ENCODE measurements around the gene KIAA0930. TPM values are rescaled to one million over a fixed set of nuclear protein-coding genes. Genes with fewer than 3 reads are reported as not detected.

Gene KIAA0930
- total RNA-seq (2012; rRNA removed) = 21.7 and 25.3 TPM in 2 replicates
- polyA plus RNA-seq (2012; rRNA removed) = 34.1 and 38.1 TPM in 2 replicates
- polyA plus RNA-seq (2012; cell fraction: cytosol; rRNA removed) = 45.7 and 62.0 TPM in 2 replicates
- 134 and 167 TPM in 2 replicates for polyA plus RNA-seq (2012; cell fraction: nucleus; rRNA removed; ENCODE audit: low replicate concordance)
- percentile 64 among the genes with signal in this experiment for Bru-seq, nascent RNA
- percentile 73 among the genes with signal in this experiment for BruChase-seq, experiment 1, labeled RNA remaining after a 6-hour chase
- BruChase-seq, experiment 2, labeled RNA remaining after a 2-hour chase = percentile 68 among the genes with signal in this experiment
- long read RNA-seq, full-length matches to known transcripts = 146 of 170 reads
- long read RNA-seq, partial matches to known transcripts = 7 of 170 reads
- long read RNA-seq, other reads (novel, unspliced or antisense) = 17 of 170 reads

- no TSS peak for BruUV-seq (replicated peaks)
- peaks cover 8% of the 10 kb centered on the region; the same call in 1 of the 2 replicates for H3K9me1 ChIP-seq (ENCODE audit: insufficient read depth, low read length)
- H3K9ac ChIP-seq (ENCODE audit: low read depth, low read length) = peak within 1 kb of the TSS; percentile 47
- H4K8ac ChIP-seq (ENCODE audit: low read depth in 2 of 2, low read length in 2 of 2) = peak within 1 kb of the TSS in 1 of 2 experiments; percentile 91; a peak in 3 of 4 replicates
- in situ Hi-C loops (cut with MboI; ENCODE audit: low sequenced_read_pairs) = no loop called here
- no peak within 1 kb of the TSS for H3K56ac ChIP-seq (ENCODE audit: extremely low read depth, insufficient read depth, low read length)
- peak within 1 kb of the TSS; percentile 15; the same call in 1 of the 2 replicates for H3K27ac ChIP-seq (ENCODE audit: insufficient read depth, low read length)
- H4K91ac ChIP-seq (ENCODE audit: insufficient read depth, low read depth, low read length) = peak within 1 kb of the TSS; percentile 65
- peak within 1 kb of the TSS; percentile 72 for H3K4ac ChIP-seq (ENCODE audit: low read depth, low read length)
- peak within 1 kb of the TSS; percentile 21; the same call in 1 of the 2 replicates for H3K18ac ChIP-seq (ENCODE audit: low read depth, low read length)
- H2AK5ac ChIP-seq (ENCODE audit: low read depth, low read length) = peak within 1 kb of the TSS; percentile 75; the same call in 1 of the 2 replicates
- peak within 1 kb of the TSS; percentile 14; the same call in 1 of the 2 replicates for H3K23ac ChIP-seq (ENCODE audit: low read depth, low read length)
- no peak within 1 kb of the TSS for H2BK5ac ChIP-seq (ENCODE audit: low read depth, low read length, poor library complexity, severe bottlenecking)
- CTCF ChIA-PET = interaction anchor here (0.5 kb wide), 1 partner anchor 253 kb away, joined by 3 read pairs; no protein-coding TSS in a partner anchor
- intact Hi-C loops (cut with micrococcal nuclease) = loop anchor here (2.0 kb wide), 1 partner anchor 28 kb away; no protein-coding TSS in a partner anchor
- peaks cover 5% of the 10 kb centered on the region; the same call in 1 of the 2 replicates for H3K4me1 ChIP-seq (ENCODE audit: control insufficient read depth, insufficient read depth, low read length)
- DNase-seq = peak; percentile 68
- H3K36me3 ChIP-seq (ENCODE audit: control insufficient read depth, insufficient read depth, low read length) = peaks cover 4% of the 10 kb centered on the region; the same call in 1 of the 2 replicates
- peak within 1 kb of the TSS; percentile 88 for H2AK9ac ChIP-seq (replicated peaks; ENCODE audit: low read depth, low read length, poor library complexity)
- no peaks in the 10 kb centered on the region for H3K27me3 ChIP-seq (ENCODE audit: control insufficient read depth, insufficient read depth, low read length)
- peaks cover 39% of the 10 kb centered on the region for H4K20me1 ChIP-seq (ENCODE audit: insufficient read depth, low read length)
- H3K9me3 ChIP-seq (ENCODE audit: control insufficient read depth, insufficient read depth, low read length) = no peaks in the 10 kb centered on the region
- peak within 1 kb of the TSS; percentile 92 for H3K4me3 ChIP-seq (ENCODE audit: insufficient read depth, low read depth, low read length)
- peak within 1 kb of the TSS; percentile 49; the same call in 1 of the 3 replicates for H2BK15ac ChIP-seq (ENCODE audit: low read depth, low read length)
- peak within 1 kb of the TSS; percentile 35 for H2BK20ac ChIP-seq (ENCODE audit: low read depth, low read length)
- H3K4me2 ChIP-seq (ENCODE audit: low read depth, low read length) = peak within 1 kb of the TSS; percentile 93
- H2AFZ ChIP-seq (replicated peaks; ENCODE audit: low read length, poor library complexity) = peak within 1 kb of the TSS; percentile 92
- POLR2A ChIA-PET (ENCODE audit: unreplicated experiment) = no interaction called here
- H3K79me1 ChIP-seq (ENCODE audit: low read depth in 1 of 2, low read length in 2 of 2) = peaks cover 18 to 39% of the 10 kb centered on the region in 2 experiments
- H4K5ac ChIP-seq (ENCODE audit: low read depth, low read length) = peak within 1 kb of the TSS; percentile 55; the same call in 1 of the 2 replicates
- peak; percentile 86 for ATAC-seq (ENCODE audit: low read depth)
- WGBS, 2 experiments (ENCODE audit: extremely low coverage in 2 of 2, insufficient read length in 1 of 2) = 0% methylated on average over 7 of the region's 66 CpGs; no CpG with 5 or more reads in 1 of the 2 experiments
- peak within 1 kb of the TSS; percentile 68 for H2BK120ac ChIP-seq (ENCODE audit: low read depth, low read length)
- dilution Hi-C loops (cut with HindIII; ENCODE audit: low sequenced_read_pairs, unreplicated experiment) = no loop called here
- 0 out of 2 replicates have a peak within 1 kb of the TSS, but pooled peaks have one; percentile 28 for H3K14ac ChIP-seq (replicated peaks; ENCODE audit: low read depth, low read length)
- TF ChIP-seq MAFK (IDR thresholded peaks at IDR 0.05; ENCODE audit: low read depth, low read length) (no peak), CHD1 (IDR thresholded peaks at IDR 0.05; ENCODE audit: low read depth, low read length) (no peak), CEBPB (IDR thresholded peaks at IDR 0.05; ENCODE audit: low read depth, low read length) (no peak), ELK1 (IDR thresholded peaks at IDR 0.05; ENCODE audit: borderline replicate concordance, low read depth, low read length) (no peak), NFE2L2 (IDR thresholded peaks at IDR 0.05; ENCODE audit: low read depth, low read length) (no peak), MXI1 (IDR thresholded peaks at IDR 0.05; ENCODE audit: borderline replicate concordance, low read depth, low read length) (no peak), FOS (IDR thresholded peaks at IDR 0.05; ENCODE audit: low read depth, low read length) (no peak), BHLHE40 (IDR thresholded peaks at IDR 0.05; ENCODE audit: low read depth, low read length) (no peak), POLR2A (IDR thresholded peaks at IDR 0.05; ENCODE audit: low read depth, low read length) (no peak), MAZ (IDR thresholded peaks at IDR 0.05; ENCODE audit: borderline replicate concordance, low read depth, low read length) (no peak), RFX5 (IDR thresholded peaks at IDR 0.05; ENCODE audit: low read depth, low read length) (no peak), RCOR1 (IDR thresholded peaks at IDR 0.05; ENCODE audit: insufficient replicate concordance, low read length) (no peak), SMC3 (IDR thresholded peaks at IDR 0.05; ENCODE audit: low read depth, low read length) (no peak)
- TF ChIP-seq, protein P1, sequence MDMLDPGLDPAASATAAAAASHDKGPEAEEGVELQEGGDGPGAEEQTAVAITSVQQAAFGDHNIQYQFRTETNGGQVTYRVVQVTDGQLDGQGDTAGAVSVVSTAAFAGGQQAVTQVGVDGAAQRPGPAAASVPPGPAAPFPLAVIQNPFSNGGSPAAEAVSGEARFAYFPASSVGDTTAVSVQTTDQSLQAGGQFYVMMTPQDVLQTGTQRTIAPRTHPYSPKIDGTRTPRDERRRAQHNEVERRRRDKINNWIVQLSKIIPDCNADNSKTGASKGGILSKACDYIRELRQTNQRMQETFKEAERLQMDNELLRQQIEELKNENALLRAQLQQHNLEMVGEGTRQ (IDR thresholded peaks at IDR 0.05; ENCODE audit: low read depth, low read length) = no peak
These were observed at the start of gene KIAA0930 for GRCh38 chr22:45240810-45241631. Gene KIAA0930, minus strand, starts transcription at chr22:45240894. Its CDS starts 191 bp downstream, at chr22:45240703.
